BJ (cell line): ENCODE data around the gene RAB7A. TPM values are rescaled to one million over a fixed set of nuclear protein-coding genes. Genes with fewer than 3 reads are reported as not detected.

Source experiments
- CTCF ChIA-PET: fragments of 350-600 bp; formaldehyde crosslinking; extraction: SDS; loops from one replicate; lab custom pipeline; 2021; ENCODE audit warnings: antibody characterized with exemption, inconsistent platforms; lab: Yijun Ruan, JAX
- POLR2A ChIA-PET: fragments of 300-600 bp; sonication (Branson Sonifier 250); formaldehyde crosslinking; extraction: SDS; loops from one replicate; lab custom pipeline; 2021; ENCODE audit warnings: antibody characterized with exemption; lab: Charles Lee
- DNase-seq: peaks from one replicate; pipeline ENCODE4 v3.0.0-alpha.2; 2011; ENCODE audit warnings: low read depth
- H3K27me3 ChIP-seq: 2 replicates; pipeline ENCODE4 v1.6.0; 2011; ENCODE audit warnings: low read length; ENCODE audit not compliant: control insufficient read depth, insufficient read depth
- H3K36me3 ChIP-seq: 2 replicates; pipeline ENCODE4 v1.5.1; 2011; ENCODE audit warnings: low read length; ENCODE audit not compliant: control insufficient read depth, insufficient read depth
- H3K4me3 ChIP-seq: 2 replicates; pipeline ENCODE4 v1.5.1; 2011; ENCODE audit warnings: low read depth, mild to moderate bottlenecking, control low read depth, low read length
- polyA plus RNA-seq: library from polyadenylated mRNA; depleted of rRNA; stranded (reverse); fragments of >200 nt; gene quantifications from 2 replicates; pipeline ENCODE4 v1.2.3, GENCODE V29; 2011
- TF ChIP-seq, protein P1 (sequence below): IDR thresholded peaks from 2 replicates; pipeline ENCODE4 v1.5.1; 2011; ENCODE audit warnings: low read depth, mild to moderate bottlenecking, control low read depth, inconsistent platforms, low read length, moderate library complexity; ENCODE audit not compliant: insufficient read depth

The RAB7A gene
- polyA plus RNA-seq, 1 experiment: 202 TPM

DNA sequence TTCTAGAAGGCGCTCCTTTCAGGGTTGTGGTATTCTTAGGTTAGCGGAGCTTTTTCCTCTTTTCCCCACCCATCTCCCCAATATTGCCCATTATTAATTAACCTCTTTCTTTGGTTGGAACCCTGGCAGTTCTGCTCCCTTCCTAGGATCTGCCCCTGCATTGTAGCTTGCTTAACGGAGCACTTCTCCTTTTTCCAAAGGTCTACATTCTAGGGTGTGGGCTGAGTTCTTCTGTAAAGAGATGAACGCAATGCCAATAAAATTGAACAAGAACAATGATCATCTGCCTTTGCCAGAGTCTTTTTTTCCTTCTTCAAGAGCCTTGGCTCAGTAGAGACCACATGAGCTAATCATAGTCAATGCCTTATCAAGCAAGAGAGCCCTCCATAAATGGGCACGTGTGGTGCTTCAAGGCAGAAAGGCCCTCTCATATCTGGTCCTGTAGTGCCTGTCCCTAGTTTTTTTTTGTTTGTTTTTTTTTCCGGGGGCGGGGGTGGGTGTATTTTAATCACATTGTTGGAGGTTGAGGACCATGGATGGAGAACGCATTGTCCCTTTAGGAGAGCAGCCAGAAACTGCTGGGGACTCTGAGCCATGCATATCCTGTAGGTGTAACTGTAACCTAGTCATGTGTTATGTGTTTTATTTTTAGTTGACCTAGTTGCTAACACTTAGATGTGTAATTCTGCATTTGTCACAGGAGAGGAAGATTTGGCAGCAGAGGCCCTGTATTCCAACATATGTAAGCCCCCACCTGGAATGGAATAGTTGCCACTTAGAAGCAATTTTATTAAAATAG, 88.7 kb downstream of the RAB7A start:
- DNase-seq: no peak
- Histone ChIP-seq H3K4me3 (no peak overlapping the region), H3K36me3 (peaks cover 17% of the 10 kb centered on the region), H3K27me3 (no peaks in the 10 kb centered on the region)
- ChIA-PET POLR2A (no interaction called here), CTCF (interaction anchor here (1.0 to 2.3 kb wide), 3 partner anchors 20 to 134 kb away, joined by 4 to 9 read pairs (median 6); no protein-coding TSS in a partner anchor)
- TF ChIP-seq, protein P1, sequence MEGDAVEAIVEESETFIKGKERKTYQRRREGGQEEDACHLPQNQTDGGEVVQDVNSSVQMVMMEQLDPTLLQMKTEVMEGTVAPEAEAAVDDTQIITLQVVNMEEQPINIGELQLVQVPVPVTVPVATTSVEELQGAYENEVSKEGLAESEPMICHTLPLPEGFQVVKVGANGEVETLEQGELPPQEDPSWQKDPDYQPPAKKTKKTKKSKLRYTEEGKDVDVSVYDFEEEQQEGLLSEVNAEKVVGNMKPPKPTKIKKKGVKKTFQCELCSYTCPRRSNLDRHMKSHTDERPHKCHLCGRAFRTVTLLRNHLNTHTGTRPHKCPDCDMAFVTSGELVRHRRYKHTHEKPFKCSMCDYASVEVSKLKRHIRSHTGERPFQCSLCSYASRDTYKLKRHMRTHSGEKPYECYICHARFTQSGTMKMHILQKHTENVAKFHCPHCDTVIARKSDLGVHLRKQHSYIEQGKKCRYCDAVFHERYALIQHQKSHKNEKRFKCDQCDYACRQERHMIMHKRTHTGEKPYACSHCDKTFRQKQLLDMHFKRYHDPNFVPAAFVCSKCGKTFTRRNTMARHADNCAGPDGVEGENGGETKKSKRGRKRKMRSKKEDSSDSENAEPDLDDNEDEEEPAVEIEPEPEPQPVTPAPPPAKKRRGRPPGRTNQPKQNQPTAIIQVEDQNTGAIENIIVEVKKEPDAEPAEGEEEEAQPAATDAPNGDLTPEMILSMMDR: no peak

DNA sequence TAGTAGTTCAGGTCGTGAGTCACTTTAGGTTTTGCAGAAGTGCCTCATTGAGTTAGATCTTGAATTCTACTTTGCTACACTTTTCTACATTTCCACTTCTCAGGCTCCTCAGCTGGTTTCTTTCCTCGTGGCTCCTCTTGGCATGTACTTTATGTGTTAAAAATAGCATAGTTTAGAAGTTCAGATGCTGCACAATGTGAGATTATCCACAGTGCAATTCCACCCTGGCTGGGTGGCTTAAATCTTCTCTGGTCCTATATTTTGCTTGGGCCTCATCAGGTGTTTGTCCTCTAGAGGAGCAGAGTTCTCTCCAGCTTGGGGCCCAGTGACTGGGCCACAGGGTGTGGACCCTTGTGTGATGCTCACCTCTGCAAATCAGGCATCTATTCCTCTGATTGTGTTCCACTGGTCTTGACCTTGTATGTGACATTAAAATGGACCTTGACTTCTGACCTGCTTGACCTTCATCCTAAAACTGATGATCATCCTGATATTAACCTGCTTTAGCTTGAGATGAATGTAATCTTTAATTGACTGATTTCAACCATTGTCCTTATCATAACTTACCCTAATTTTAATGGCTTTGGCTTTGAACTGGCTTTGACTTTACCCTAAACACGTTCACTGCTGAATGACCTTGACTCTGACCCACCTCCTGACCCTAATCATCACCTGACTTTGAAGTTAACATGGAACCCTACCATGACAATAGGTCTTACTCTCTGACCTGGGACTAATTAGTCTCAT, 89.5 kb downstream of the RAB7A start:
- DNase-seq: no peak
- POLR2A ChIA-PET: no interaction called here
- TF ChIP-seq, protein P1: no peak
- CTCF ChIA-PET: interaction anchor here (1.7 kb wide), 1 partner anchor 30 kb away, joined by 6 read pairs; no protein-coding TSS in a partner anchor
- peaks cover 16% of the 10 kb centered on the region for H3K36me3 ChIP-seq
- no peaks in the 10 kb centered on the region for H3K27me3 ChIP-seq
- no peak overlapping the region for H3K4me3 ChIP-seq

DNA sequence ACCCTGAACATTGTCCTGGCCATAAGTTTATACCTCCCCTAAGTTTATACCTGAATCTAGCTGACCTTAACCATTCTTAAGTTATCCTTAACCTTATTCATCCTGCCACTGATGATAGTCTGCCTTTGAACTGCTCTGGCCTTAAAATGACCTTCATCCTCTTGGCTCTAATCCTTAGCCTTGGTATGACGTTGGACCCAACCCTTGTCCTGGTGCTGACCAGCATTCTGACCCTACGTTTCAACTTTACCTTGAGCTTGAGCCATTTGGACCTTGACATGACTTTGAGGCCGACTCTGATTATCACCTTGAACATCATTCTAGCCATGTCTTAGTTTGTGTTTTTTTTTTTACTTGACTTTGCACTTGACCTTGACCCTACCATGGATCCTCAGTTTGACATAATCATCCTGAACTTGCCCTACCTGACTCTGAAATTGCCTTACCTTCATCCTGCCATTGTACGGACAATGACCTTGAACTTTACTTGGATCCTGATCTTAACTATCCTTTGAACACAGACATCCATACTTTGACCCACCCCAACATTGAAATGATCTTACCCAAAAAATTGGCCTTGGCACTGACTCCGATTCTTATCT, 92.3 kb downstream of the RAB7A start:
- no peak overlapping the region for H3K4me3 ChIP-seq
- ChIA-PET POLR2A (no interaction called here), CTCF (interaction anchor here (1.6 kb wide), 1 partner anchor 27 kb away, joined by 4 read pairs; no protein-coding TSS in a partner anchor)
- no peaks in the 10 kb centered on the region for H3K27me3 ChIP-seq
- no peak for DNase-seq
- TF ChIP-seq, protein P1: no peak
- H3K36me3 ChIP-seq: peaks cover 8% of the 10 kb centered on the region

DNA sequence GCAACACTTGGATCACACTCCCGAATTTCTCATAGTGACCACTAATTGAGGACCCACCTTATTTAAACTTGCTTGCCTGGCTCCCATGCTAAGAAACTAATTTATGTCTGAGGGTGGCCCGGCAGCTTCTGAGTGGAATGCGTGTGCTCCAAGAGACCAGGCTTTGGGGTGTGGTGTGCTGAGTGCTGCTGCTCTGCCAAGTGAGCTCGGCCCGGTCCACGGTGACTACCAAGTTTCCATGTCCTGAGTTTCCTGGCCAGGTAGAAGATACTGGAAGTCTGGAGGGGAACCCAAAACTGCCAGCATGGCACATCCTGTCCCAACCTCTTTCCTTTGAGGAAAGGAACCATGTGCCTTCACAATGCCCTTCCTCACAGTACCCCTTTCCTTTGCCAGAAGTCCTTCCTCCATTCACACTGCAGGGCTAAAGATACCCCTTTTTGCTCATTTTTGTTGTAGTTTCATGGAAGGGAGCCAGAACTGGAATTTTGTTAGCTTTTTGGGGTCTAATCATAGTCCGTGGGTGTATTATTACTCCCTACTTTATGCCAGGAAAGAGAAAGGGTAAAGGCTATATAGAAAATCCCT, 94.4 kb downstream of the RAB7A start:
- H3K36me3 ChIP-seq: peaks cover 6% of the 10 kb centered on the region
- H3K4me3 ChIP-seq: no peak overlapping the region
- ChIA-PET CTCF (interaction anchor here (0.9 to 2.6 kb wide), 2 partner anchors 25 to 59 kb away, joined by 3 to 10 read pairs; partner anchors contain the start of gene ACAD9), POLR2A (no interaction called here)
- no peaks in the 10 kb centered on the region for H3K27me3 ChIP-seq
- TF ChIP-seq, protein P1: no peak
- no peak for DNase-seq
